SK-N-SH (cell line): ENCODE measurements around the gene TCL1B. TPM values are rescaled to one million over a fixed set of nuclear protein-coding genes. Genes with fewer than 3 reads are reported as not detected.

Experiments
- CTCF ChIA-PET: fragments of 300-600, 350-600 bp; formaldehyde crosslinking; extraction: SDS; loops from one replicate; lab custom pipeline; 2021; lab: Yijun Ruan, JAX
- POLR2A ChIA-PET: fragments of 350-600 bp; sonication (Branson Sonifier 250); formaldehyde crosslinking; extraction: SDS; loops from one replicate; lab custom pipeline; 2020; ENCODE audit warnings: antibody characterized with exemption, inconsistent platforms; lab: Yijun Ruan, JAX
- DNase-seq: peaks from one replicate; pipeline ENCODE4 v3.0.0; 2012
- H2AFZ ChIP-seq: fragments of 200-600 bp; sonication (generic); 2 replicates; pipeline ENCODE4 v1.8.1; 2016; ENCODE audit warnings: antibody characterized with exemption, mild to moderate bottlenecking, low read depth
- H3F3A ChIP-seq: fragments of 200-600 bp; sonication (generic); replicated peaks from 2 replicates; pipeline ENCODE3; 2016; ENCODE audit warnings: antibody characterized with exemption, mild to moderate bottlenecking; ENCODE audit not compliant: insufficient read depth
- H3K27ac ChIP-seq, 2 experiments: fragments of 200-500 bp in 1 of 2; fragments of 200-600 bp in 1 of 2; sonication (Bioruptor generic) in 1 of 2; sonication (generic), shearing (Covaris generic) in 1 of 2; 2 replicates each; pipeline versions ENCODE4 v1.5.1 to v1.6.1; 2014 to 2016; ENCODE audit warnings: low read depth in 2 of 2, inconsistent platforms in 1 of 2, low read length in 1 of 2, mild to moderate bottlenecking in 1 of 2, mixed read lengths in 1 of 2
- H3K27me3 ChIP-seq: fragments of 200-600 bp; sonication (generic), shearing (Covaris generic); 2 replicates; pipeline ENCODE4 v1.6.1; 2016; ENCODE audit warnings: mixed run types; ENCODE audit not compliant: insufficient read depth
- H3K36me3 ChIP-seq, 2 experiments: fragments of 200-500 bp in 1 of 2; fragments of 200-600 bp in 1 of 2; sonication (Bioruptor generic) in 1 of 2; sonication (generic) in 1 of 2; replicated peaks in 1 of 2; 2 replicates each; pipeline versions ENCODE3 to v1.5.1; 2014 to 2016; ENCODE audit warnings: low read length in 1 of 2, mild to moderate bottlenecking in 1 of 2; ENCODE audit not compliant: insufficient read depth in 2 of 2, control insufficient read depth in 1 of 2
- H3K4me1 ChIP-seq, 2 experiments: fragments of 200-500 bp in 1 of 2; fragments of 200-600 bp in 1 of 2; sonication (Bioruptor generic) in 1 of 2; sonication (generic), shearing (Covaris generic) in 1 of 2; 2 replicates each; pipeline versions ENCODE4 v1.5.1 to v1.6.1; 2014 to 2016; ENCODE audit warnings: low read depth in 1 of 2, low read length in 1 of 2, mixed run types in 1 of 2; ENCODE audit not compliant: insufficient read depth in 2 of 2, control insufficient read depth in 1 of 2
- H3K4me2 ChIP-seq: fragments of 200-600 bp; sonication (generic), shearing (Covaris generic); 2 replicates; pipeline ENCODE4 v1.6.1; 2017; ENCODE audit warnings: mixed run types
- H3K4me3 ChIP-seq, 2 experiments: fragments of 200-500 bp in 1 of 2; fragments of 200-600 bp in 1 of 2; sonication (Bioruptor generic) in 1 of 2; sonication (generic), shearing (Covaris generic) in 1 of 2; 2 replicates each; pipeline versions ENCODE4 v1.5.1 to v1.8.1; 2014 to 2016; ENCODE audit warnings: low read depth in 2 of 2, inconsistent platforms in 1 of 2, low read length in 1 of 2, mild to moderate bottlenecking in 1 of 2, mixed read lengths in 1 of 2, moderate library complexity in 1 of 2
- H3K79me2 ChIP-seq: fragments of 200-600 bp; sonication (generic); 2 replicates; pipeline ENCODE4 v1.8.1; 2017; ENCODE audit warnings: mild to moderate bottlenecking; ENCODE audit not compliant: insufficient read depth
- H3K9ac ChIP-seq: fragments of 200-600 bp; sonication (generic); 2 replicates; pipeline ENCODE4 v1.6.1; 2017; ENCODE audit warnings: mixed run types
- H3K9me2 ChIP-seq: fragments of 200-600 bp; sonication (generic); 2 replicates; pipeline ENCODE4 v1.6.1; 2017; ENCODE audit warnings: mixed run types
- H3K9me3 ChIP-seq: fragments of 200-600 bp; sonication (generic); 2 replicates; pipeline ENCODE4 v1.6.1; 2017; ENCODE audit warnings: mixed run types, mild to moderate bottlenecking, moderate library complexity
- H4K20me1 ChIP-seq: fragments of 200-600 bp; sonication (generic); 2 replicates; pipeline ENCODE4 v1.6.1; 2017; ENCODE audit warnings: mild to moderate bottlenecking, mixed run types; ENCODE audit not compliant: insufficient read depth
- CHD2 ChIP-seq: fragments of 150-350 bp; IDR thresholded peaks from 2 replicates; pipeline ENCODE4 v1.6.1; 2018; ENCODE audit warnings: low read length; ENCODE audit not compliant: partially characterized antibody
- ELF1 ChIP-seq: IDR thresholded peaks from 2 replicates; pipeline ENCODE4 v1.4.0; 2012
- FOSL2 ChIP-seq: IDR thresholded peaks from 2 replicates; pipeline ENCODE4 v1.4.0; 2012; ENCODE audit warnings: low read depth, mild to moderate bottlenecking, moderate library complexity, borderline replicate concordance
- FOXJ3 ChIP-seq: sonication (generic); formaldehyde crosslinking; IDR thresholded peaks from 2 replicates; pipeline ENCODE4 v1.5.1; 2020; ENCODE audit warnings: mild to moderate bottlenecking, missing genetic modification reagents
- FOXM1 ChIP-seq: IDR thresholded peaks from 2 replicates; pipeline ENCODE4 v1.4.0; 2012; ENCODE audit warnings: low read depth, mild to moderate bottlenecking
- GATA2 ChIP-seq: sonication (generic); formaldehyde crosslinking; IDR thresholded peaks from 2 replicates; pipeline ENCODE4 v1.5.0; 2020; ENCODE audit warnings: mild to moderate bottlenecking, missing genetic modification reagents
- IRF3 ChIP-seq: fragments of 150-350 bp; IDR thresholded peaks from 2 replicates; pipeline ENCODE4 v1.6.1; 2016; ENCODE audit warnings: mild to moderate bottlenecking, low read depth, low read length
- JUND ChIP-seq: IDR thresholded peaks from 2 replicates; pipeline ENCODE4 v1.4.0; 2012
- MEF2A ChIP-seq: IDR thresholded peaks from 2 replicates; pipeline ENCODE4 v1.4.0; 2012; ENCODE audit warnings: low read depth, borderline replicate concordance
- MXI1 ChIP-seq: IDR thresholded peaks from 2 replicates; pipeline ENCODE4 v1.6.1; 2012; ENCODE audit warnings: mild to moderate bottlenecking, low read depth, low read length, improper control_type of control experiment
- NFIC ChIP-seq: IDR thresholded peaks from 2 replicates; pipeline ENCODE4 v1.4.0; 2012; ENCODE audit warnings: borderline replicate concordance
- PBX3 ChIP-seq: IDR thresholded peaks from 2 replicates; pipeline ENCODE4; 2012
- POLR2AphosphoS5 ChIP-seq: IDR thresholded peaks from 2 replicates; pipeline ENCODE4 v1.6.1; 2012; ENCODE audit warnings: low read depth, low read length
- RCOR1 ChIP-seq: fragments of 150-350 bp; IDR thresholded peaks from 2 replicates; pipeline ENCODE4 v1.6.1; 2017; ENCODE audit warnings: antibody characterized with exemption, low read length
- RXRA ChIP-seq: IDR thresholded peaks from 2 replicates; pipeline ENCODE4 v1.4.0; 2012; ENCODE audit warnings: low read depth, mild to moderate bottlenecking, borderline replicate concordance
- SMC3 ChIP-seq: IDR thresholded peaks from 2 replicates; pipeline ENCODE4 v1.6.1; 2012; ENCODE audit warnings: low read depth, low read length, improper control_type of control experiment
- TAF1 ChIP-seq: IDR thresholded peaks from 2 replicates; pipeline ENCODE4 v1.6.1; 2012; ENCODE audit warnings: low read depth, mild to moderate bottlenecking, low read length, moderate library complexity, borderline replicate concordance
- TCF12 ChIP-seq: IDR thresholded peaks from 2 replicates; pipeline ENCODE4 v1.4.0; 2012
- TEAD4 ChIP-seq: IDR thresholded peaks from 2 replicates; pipeline ENCODE4 v1.4.0; 2012; ENCODE audit warnings: mild to moderate bottlenecking, borderline replicate concordance; ENCODE audit not compliant: insufficient read depth
- USF1 ChIP-seq: IDR thresholded peaks from 2 replicates; pipeline ENCODE4 v1.4.0; 2012; ENCODE audit warnings: low read depth, borderline replicate concordance
- YY1 ChIP-seq: IDR thresholded peaks from 2 replicates; pipeline ENCODE4 v1.4.0; 2012; ENCODE audit warnings: low read depth, mild to moderate bottlenecking
- ZBTB33 ChIP-seq: IDR thresholded peaks from 2 replicates; pipeline ENCODE4 v1.4.0; 2012; ENCODE audit warnings: low read depth, borderline replicate concordance
- WGBS: methylation state at CpG from one replicate; pipeline ENCODE4 v1.1.6; 2017; ENCODE audit warnings: low lambda C conversion rate; 5-methylcytosine and 5-hydroxymethylcytosine counted together
- polyA plus RNA-seq, 3 experiments: library from polyadenylated mRNA; depleted of rRNA; stranded (reverse); fragments of >200 nt; gene quantifications; 2 replicates each; pipeline ENCODE4 v1.2.3, GENCODE V29; 2012

TCL1B gene
- polyA plus RNA-seq, 1 of the 3 experiments (the other 2 are of a cell fraction) = not detected

- H3K27me3 ChIP-seq = no peaks in the 10 kb centered on the region
- H2AFZ ChIP-seq = no peak overlapping the region
- no peaks in the 10 kb centered on the region for H4K20me1 ChIP-seq
- H3F3A ChIP-seq = no peaks in the 10 kb centered on the region
- H3K9me3 ChIP-seq = no peaks in the 10 kb centered on the region
- DNase-seq = no peak
- CTCF ChIA-PET = interaction anchor here (0.7 to 1.1 kb wide), 2 partner anchors 70 to 290 kb away, joined by 3 read pairs; no protein-coding TSS in a partner anchor
- 11% methylated on average over 3 of the region's 3 CpGs for WGBS
- no peaks in the 10 kb centered on the region for H3K36me3 ChIP-seq
- no peak overlapping the region for H3K27ac ChIP-seq
- no peak overlapping the region for H3K9ac ChIP-seq
- H3K9me2 ChIP-seq = no peaks in the 10 kb centered on the region
- H3K4me1 ChIP-seq = no peaks in the 10 kb centered on the region; a peak in 1 of 4 replicates
- H3K79me2 ChIP-seq = no peaks in the 10 kb centered on the region
- TF ChIP-seq PBX3 (no peak), RCOR1 (no peak), ZBTB33 (no peak), POLR2AphosphoS5 (no peak), USF1 (no peak), FOXM1 (no peak), TCF12 (no peak), IRF3 (no peak), GATA2 (no peak)
- H3K4me2 ChIP-seq = no peak overlapping the region
- POLR2A ChIA-PET = no interaction called here
- H3K4me3 ChIP-seq = no peak overlapping the region
Observed at GRCh38 chr14:95703805-95704204, 17.6 kb downstream of the TCL1B start.

- 36% methylated on average over 4 of the region's 4 CpGs for WGBS
- no peak for DNase-seq
- no peak overlapping the region for H3K27ac ChIP-seq
- H3F3A ChIP-seq = no peaks in the 10 kb centered on the region
- no peaks in the 10 kb centered on the region for H3K27me3 ChIP-seq
- no peaks in the 10 kb centered on the region; a peak in 1 of 4 replicates for H3K4me1 ChIP-seq
- POLR2A ChIA-PET = no interaction called here
- TF ChIP-seq FOXM1 = no peak
- TF ChIP-seq ELF1 = no peak
- no peak for TF ChIP-seq MEF2A
- TF ChIP-seq JUND = no peak
- no peak for TF ChIP-seq NFIC
- no peak for TF ChIP-seq RXRA
- no peak for TF ChIP-seq MXI1
- no peak for TF ChIP-seq IRF3
- no peak for TF ChIP-seq FOXJ3 (CRISPR knock-in tag)
- TF ChIP-seq USF1 = no peak
- no peak for TF ChIP-seq RCOR1
- TF ChIP-seq TAF1 = no peak
- no peak for TF ChIP-seq SMC3
- no peak for TF ChIP-seq POLR2AphosphoS5
- no peak for TF ChIP-seq CHD2
- no peak for TF ChIP-seq YY1
- TF ChIP-seq TCF12 = no peak
- no peak for TF ChIP-seq TEAD4
- TF ChIP-seq FOSL2 = no peak
- TF ChIP-seq, all 33 proteins: peak for 0
- Histone ChIP-seq H3K9ac (no peak overlapping the region), H3K4me3 (no peak overlapping the region), H3K4me2 (no peak overlapping the region), H3K9me2 (no peaks in the 10 kb centered on the region), H3K36me3 (no peaks in the 10 kb centered on the region), H3K79me2 (no peaks in the 10 kb centered on the region), H4K20me1 (no peaks in the 10 kb centered on the region), H3K9me3 (no peaks in the 10 kb centered on the region), H2AFZ (no peak overlapping the region)
- CTCF ChIA-PET = no interaction called here
Observed at GRCh38 chr14:95705518-95705917, 19.3 kb downstream of the TCL1B start.
